Astrocyte of the spinal cord (primary cell): ENCODE data around the gene GPRC5C.

Experiments
- DNase-seq: peaks from one replicate; pipeline ENCODE4 v3.0.0; 2011; ENCODE audit warnings: low read depth, low spot score
- H3K4me3 ChIP-seq: 2 replicates; pipeline ENCODE4 v1.5.1; 2011; ENCODE audit warnings: low read depth, mild to moderate bottlenecking, low read length, moderate library complexity
- in situ Hi-C: cut with HindIII; loops from 2 replicates; pipeline ENCODE4 v1.10.0; 2017; ENCODE audit warnings: low sequenced_read_pairs
- TF ChIP-seq, protein P1 (sequence below): IDR thresholded peaks from 2 replicates; pipeline ENCODE4 v1.5.1; 2012; ENCODE audit warnings: low read depth, mild to moderate bottlenecking, low read length, inconsistent platforms

The GPRC5C gene

DNA sequence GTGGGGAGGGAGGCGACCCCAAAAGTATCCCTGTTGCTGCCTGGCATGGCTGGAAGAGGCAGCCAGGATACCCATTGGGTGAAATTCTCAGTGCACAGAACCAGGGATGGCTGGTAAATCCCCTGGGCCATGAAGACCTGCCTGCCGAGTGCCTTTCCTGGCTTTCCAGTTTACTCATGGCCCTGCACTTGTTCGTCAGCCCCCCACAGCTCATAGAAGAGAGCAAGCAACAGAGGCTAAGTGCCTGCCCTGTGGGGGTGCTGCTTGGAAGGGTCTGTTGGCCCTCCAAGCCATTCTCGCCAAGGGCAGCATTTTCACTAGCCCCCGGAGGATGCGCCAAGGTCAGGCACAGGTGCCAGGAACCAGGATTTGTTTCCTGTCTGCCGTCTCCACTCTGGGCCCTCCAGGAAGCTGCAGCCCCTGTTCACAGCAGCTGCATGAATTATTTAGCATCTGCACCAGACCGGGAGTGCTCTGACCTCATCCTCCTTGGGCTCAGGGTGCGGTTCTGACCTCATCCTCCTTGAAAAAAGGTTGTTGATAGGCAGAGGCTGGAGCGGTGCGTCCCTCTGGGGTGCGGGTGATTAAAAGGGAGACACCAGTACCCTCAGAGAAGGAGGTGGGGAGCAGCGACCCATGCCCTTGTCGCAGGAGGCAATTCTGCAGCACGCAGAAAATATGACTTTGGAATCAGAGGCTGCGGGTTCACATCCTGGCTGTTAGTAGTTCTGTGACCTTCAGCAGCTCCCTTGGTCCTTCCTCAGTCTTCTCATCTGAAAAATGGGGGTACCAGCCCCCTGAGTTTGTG, 20.3 kb downstream of the GPRC5C start:
- DNase-seq, result no peak
- in situ Hi-C loops, result no loop called here
- H3K4me3 ChIP-seq, result no peak overlapping the region
- TF ChIP-seq, protein P1, sequence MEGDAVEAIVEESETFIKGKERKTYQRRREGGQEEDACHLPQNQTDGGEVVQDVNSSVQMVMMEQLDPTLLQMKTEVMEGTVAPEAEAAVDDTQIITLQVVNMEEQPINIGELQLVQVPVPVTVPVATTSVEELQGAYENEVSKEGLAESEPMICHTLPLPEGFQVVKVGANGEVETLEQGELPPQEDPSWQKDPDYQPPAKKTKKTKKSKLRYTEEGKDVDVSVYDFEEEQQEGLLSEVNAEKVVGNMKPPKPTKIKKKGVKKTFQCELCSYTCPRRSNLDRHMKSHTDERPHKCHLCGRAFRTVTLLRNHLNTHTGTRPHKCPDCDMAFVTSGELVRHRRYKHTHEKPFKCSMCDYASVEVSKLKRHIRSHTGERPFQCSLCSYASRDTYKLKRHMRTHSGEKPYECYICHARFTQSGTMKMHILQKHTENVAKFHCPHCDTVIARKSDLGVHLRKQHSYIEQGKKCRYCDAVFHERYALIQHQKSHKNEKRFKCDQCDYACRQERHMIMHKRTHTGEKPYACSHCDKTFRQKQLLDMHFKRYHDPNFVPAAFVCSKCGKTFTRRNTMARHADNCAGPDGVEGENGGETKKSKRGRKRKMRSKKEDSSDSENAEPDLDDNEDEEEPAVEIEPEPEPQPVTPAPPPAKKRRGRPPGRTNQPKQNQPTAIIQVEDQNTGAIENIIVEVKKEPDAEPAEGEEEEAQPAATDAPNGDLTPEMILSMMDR, result no peak

DNA sequence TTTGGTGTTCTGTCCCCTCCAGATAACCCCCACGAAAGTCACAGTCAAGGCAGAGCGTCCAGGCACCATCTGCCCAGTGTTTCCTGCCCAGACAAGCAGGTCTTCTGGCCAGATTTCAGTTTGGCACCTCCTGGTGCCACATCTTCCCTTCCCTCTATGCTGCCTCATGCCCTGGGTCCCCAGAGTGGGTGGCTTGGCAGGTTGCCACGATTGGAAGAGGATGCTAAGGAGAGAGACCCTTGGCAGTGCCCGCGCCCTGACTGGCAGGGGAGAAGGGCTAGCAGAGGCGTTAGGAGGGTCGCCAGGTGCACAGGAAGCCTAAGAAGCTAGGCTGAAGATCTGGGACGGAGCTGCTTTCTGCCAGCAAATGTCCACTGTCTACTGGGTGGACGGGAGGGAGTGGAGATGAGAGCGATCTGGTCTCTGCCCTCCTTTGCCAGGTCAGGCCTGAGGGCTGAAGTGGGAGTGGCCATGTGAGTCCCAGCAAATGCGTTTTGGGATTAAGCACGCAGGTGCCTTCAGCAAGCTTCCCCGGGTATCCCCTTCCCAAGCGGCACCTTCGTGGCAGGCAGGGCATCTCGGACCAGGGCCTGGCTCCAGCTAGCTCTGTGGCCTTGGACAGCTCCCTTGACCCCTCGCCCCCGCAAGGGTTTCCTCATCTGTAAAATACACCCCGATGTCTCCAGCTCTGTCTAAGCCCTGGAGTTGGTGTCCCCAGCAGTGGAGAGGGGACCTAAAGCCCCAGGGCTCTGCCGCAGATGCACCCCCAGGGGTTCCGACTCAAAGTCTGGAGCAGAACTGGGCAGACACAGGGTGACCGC, 21.2 kb downstream of the GPRC5C start:
- TF ChIP-seq, protein P1, result no peak
- H3K4me3 ChIP-seq, result no peak overlapping the region
- in situ Hi-C loops, result no loop called here
- no peak for DNase-seq

DNA sequence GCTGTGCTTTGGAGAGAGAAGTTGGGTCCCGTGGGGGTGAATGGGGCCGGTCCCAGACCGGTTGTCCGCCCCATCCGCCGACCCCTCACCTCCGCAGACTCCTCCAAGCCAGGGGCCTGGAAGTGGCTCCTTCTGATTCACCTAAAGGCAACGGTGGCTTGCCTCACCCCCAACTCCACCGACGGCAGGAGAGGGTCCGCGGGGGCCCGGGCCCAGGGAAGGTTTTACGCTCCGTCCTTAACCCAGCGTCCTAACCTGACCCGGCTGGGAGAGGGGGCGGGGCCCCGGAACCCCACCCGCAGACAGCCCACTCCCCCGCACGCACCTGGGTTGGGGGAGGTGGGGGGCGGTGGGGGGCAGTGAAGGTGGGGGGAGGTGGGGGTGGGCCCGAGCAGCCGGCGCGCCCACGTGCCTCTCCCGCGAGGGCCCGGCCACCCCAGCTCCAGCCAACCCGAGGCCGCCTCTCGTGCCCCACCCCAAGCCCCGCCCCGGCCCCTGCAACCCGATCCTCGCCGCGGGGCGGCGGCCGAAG, 21.8 kb downstream of the GPRC5C start:
- H3K4me3 ChIP-seq, result no peak overlapping the region
- TF ChIP-seq, protein P1, result no peak
- peak; percentile 54 for DNase-seq
- in situ Hi-C loops, result no loop called here

DNA sequence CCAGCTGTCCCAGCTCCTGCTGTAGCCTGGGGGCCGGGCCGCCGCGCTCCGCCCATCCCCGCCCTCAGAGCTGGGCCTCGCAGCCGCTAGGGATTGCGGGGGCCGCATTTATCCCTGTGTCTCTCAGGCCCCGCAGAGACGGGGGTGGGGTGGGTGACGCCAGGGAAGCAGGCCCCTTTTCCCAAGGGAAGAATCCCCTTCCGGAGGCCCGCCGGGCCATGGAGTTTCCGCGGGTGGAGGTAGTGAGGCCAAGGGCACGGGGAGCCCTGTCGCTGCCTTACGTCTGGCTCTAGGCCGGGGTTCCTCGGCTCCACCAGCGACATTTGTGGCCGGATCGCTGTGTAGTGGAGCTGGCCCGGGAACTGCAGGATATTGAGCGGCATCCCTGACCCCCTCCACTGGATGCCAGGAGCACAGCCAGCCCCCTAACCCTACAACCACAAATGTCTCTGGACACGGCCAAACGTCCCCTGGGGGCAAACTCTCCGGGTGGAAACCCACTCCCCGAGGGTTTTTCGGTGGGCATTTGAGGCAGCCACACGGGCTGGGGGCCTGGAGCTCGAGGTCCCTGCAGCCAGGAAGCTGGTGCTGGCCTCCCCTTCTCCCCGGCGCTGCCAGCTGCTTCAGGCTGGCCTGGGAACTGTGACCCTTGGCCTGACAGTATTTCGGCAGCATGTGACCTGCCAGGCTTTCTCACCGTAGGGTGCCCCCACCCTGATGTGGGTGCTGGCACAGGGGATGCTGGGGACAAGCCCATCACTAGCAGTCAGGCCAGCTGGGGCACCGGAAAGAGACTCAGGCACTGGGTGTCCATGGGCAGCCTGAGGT, 22.5 kb downstream of the GPRC5C start:
- H3K4me3 ChIP-seq, result peak overlapping the region; percentile 22
- TF ChIP-seq, protein P1, result no peak
- in situ Hi-C loops, result no loop called here
- DNase-seq, result no peak

DNA sequence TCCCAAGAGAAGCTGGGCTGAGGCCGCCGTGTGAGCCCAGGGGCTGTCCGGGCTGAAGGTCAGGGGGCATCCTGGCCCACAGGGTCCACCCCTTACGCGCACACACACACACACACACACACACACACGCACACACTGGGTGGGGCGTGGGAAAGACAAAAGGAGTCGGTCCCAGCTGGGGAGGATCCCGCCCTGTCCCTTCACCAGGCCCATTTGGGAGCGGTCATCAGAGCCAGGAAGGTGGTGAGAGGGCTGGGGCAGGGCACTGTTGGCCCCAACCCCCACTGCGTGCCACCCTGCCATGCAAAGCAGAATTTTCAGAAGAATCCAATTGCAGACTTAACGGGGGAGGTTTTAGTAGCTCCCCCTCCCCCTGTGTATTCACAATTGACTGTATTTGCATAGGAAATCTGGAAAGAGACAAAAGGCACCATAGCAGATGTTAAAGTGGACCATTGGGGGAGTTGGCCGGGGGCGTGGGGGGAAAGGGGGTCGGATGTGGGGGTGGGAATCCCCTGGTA, 23.2 kb downstream of the GPRC5C start:
- no peak overlapping the region for H3K4me3 ChIP-seq
- no peak for DNase-seq
- TF ChIP-seq, protein P1, result no peak
- in situ Hi-C loops, result no loop called here

DNA sequence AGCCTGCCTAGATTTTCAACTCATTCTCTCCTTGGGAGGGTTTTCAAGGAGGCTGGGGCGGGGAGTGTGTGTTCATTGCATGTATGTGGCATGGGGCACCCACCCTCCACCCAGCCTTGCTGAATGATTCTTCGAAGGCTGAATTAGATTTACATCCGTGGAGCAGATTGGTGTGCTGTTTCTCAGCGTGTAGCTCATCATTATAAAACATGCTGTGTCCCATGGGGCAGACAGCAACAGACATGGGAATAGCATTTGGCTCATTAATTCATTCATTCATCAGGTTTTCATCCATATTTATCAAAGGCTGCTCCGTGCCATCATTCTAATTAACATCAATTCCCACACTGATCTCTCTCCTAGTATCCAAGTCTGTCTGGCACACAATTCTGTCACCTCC, 23.9 kb downstream of the GPRC5C start:
- in situ Hi-C loops, result no loop called here
- H3K4me3 ChIP-seq, result no peak overlapping the region
- DNase-seq, result no peak
- TF ChIP-seq, protein P1, result no peak
